IMR-90 (cell line): ENCODE measurements around the gene SLC9A9. TPM values are rescaled to one million over a fixed set of nuclear protein-coding genes. Genes with fewer than 3 reads are reported as not detected.

Experiments
- ATAC-seq: fragments of 200-7000 bp; cut with Tn5 transposase; 2 replicates; pipeline ENCODE4 v1.9.1; 2020; ENCODE audit warnings: low read depth, mild to moderate bottlenecking, moderate library complexity
- BruUV-seq: library from RNA; stranded (reverse); fragments of 400-500 nt; replicated peaks from 2 replicates; lab custom pipeline; 2021; lab: Mats Ljungman, UMichigan
- CTCF ChIA-PET: fragments of 300-600 bp; formaldehyde crosslinking; extraction: SDS; loops from one replicate; lab custom pipeline; 2021; ENCODE audit warnings: antibody characterized with exemption; lab: Yijun Ruan, JAX
- POLR2A ChIA-PET: fragments of 300-600 bp; sonication (Branson Sonifier 250); formaldehyde crosslinking; loops from one replicate; lab custom pipeline; 2022; ENCODE audit warnings: antibody characterized with exemption; ENCODE audit not compliant: unreplicated experiment; lab: Charles Lee
- DNase-seq: peaks from one replicate; pipeline ENCODE4 v3.0.0; 2013
- H2AFZ ChIP-seq: replicated peaks from 2 replicates; pipeline ENCODE3; 2013; ENCODE audit warnings: low read length, mild to moderate bottlenecking; ENCODE audit not compliant: poor library complexity
- H2AK5ac ChIP-seq: 2 replicates; pipeline ENCODE4 v1.6.1; 2013; ENCODE audit warnings: low read depth, low read length, inconsistent platforms
- H2AK9ac ChIP-seq: replicated peaks from 2 replicates; pipeline ENCODE3; 2013; ENCODE audit warnings: mild to moderate bottlenecking, low read depth, low read length, moderate library complexity; ENCODE audit not compliant: poor library complexity
- H2BK120ac ChIP-seq: 2 replicates; pipeline ENCODE4 v1.6.1; 2013; ENCODE audit warnings: low read depth, low read length, inconsistent platforms
- H2BK15ac ChIP-seq: 3 replicates; pipeline ENCODE4 v1.6.1; 2013; ENCODE audit warnings: low read depth, low read length, inconsistent platforms
- H2BK20ac ChIP-seq: 2 replicates; pipeline ENCODE4 v1.6.1; 2013; ENCODE audit warnings: low read depth, mild to moderate bottlenecking, inconsistent platforms, low read length, moderate library complexity
- H2BK5ac ChIP-seq: 2 replicates; pipeline ENCODE4 v1.6.1; 2013; ENCODE audit warnings: mild to moderate bottlenecking, low read depth, low read length, inconsistent platforms; ENCODE audit not compliant: poor library complexity, severe bottlenecking
- H3K14ac ChIP-seq: replicated peaks from 2 replicates; pipeline ENCODE4 v1.6.1; 2013; ENCODE audit warnings: low read depth, low read length, inconsistent platforms
- H3K18ac ChIP-seq: 2 replicates; pipeline ENCODE4 v1.6.1; 2013; ENCODE audit warnings: low read depth, low read length, control low read depth
- H3K23ac ChIP-seq: 2 replicates; pipeline ENCODE4 v1.6.1; 2013; ENCODE audit warnings: low read depth, low read length, inconsistent platforms
- H3K27ac ChIP-seq: 2 replicates; pipeline ENCODE4 v1.5.1; 2013; ENCODE audit warnings: mild to moderate bottlenecking, control low read depth, low read length; ENCODE audit not compliant: insufficient read depth
- H3K27me3 ChIP-seq: 2 replicates; pipeline ENCODE4 v1.6.1; 2013; ENCODE audit warnings: low read length; ENCODE audit not compliant: control insufficient read depth, insufficient read depth
- H3K36me3 ChIP-seq: 2 replicates; pipeline ENCODE4 v1.6.1; 2013; ENCODE audit warnings: low read length, mixed read lengths; ENCODE audit not compliant: control insufficient read depth, insufficient read depth
- H3K4ac ChIP-seq: 2 replicates; pipeline ENCODE4 v1.6.1; 2013; ENCODE audit warnings: low read depth, low read length, inconsistent platforms
- H3K4me1 ChIP-seq: 2 replicates; pipeline ENCODE4 v1.6.1; 2013; ENCODE audit warnings: low read length, mixed read lengths; ENCODE audit not compliant: control insufficient read depth, insufficient read depth
- H3K4me2 ChIP-seq: 2 replicates; pipeline ENCODE4 v1.6.1; 2013; ENCODE audit warnings: low read depth, mild to moderate bottlenecking, control low read depth, low read length, moderate library complexity
- H3K4me3 ChIP-seq: 2 replicates; pipeline ENCODE4 v1.5.1; 2013; ENCODE audit warnings: low read depth, mild to moderate bottlenecking, control low read depth, low read length, moderate library complexity; ENCODE audit not compliant: insufficient read depth
- H3K56ac ChIP-seq: 2 replicates; pipeline ENCODE4 v1.6.1; 2013; ENCODE audit warnings: low read length, inconsistent platforms; ENCODE audit not compliant: insufficient read depth; ENCODE audit errors: extremely low read depth
- H3K79me1 ChIP-seq, 2 experiments: 2 replicates each; pipeline ENCODE4 v1.6.1; 2013; ENCODE audit warnings: low read length in 2 of 2, inconsistent platforms in 1 of 2, low read depth in 1 of 2
- H3K9ac ChIP-seq: 2 replicates; pipeline ENCODE4 v1.6.1; 2013; ENCODE audit warnings: low read depth, low read length, control low read depth
- H3K9me1 ChIP-seq: 2 replicates; pipeline ENCODE4 v1.6.1; 2013; ENCODE audit warnings: low read length, inconsistent platforms; ENCODE audit not compliant: insufficient read depth
- H3K9me3 ChIP-seq: 2 replicates; pipeline ENCODE4 v1.6.1; 2013; ENCODE audit warnings: low read length; ENCODE audit not compliant: control insufficient read depth, insufficient read depth
- H4K20me1 ChIP-seq: 2 replicates; pipeline ENCODE4 v1.6.1; 2013; ENCODE audit warnings: low read length, inconsistent platforms; ENCODE audit not compliant: insufficient read depth
- H4K5ac ChIP-seq: 2 replicates; pipeline ENCODE4 v1.6.1; 2013; ENCODE audit warnings: mild to moderate bottlenecking, low read depth, low read length, control low read depth
- H4K8ac ChIP-seq, 2 experiments: 2 replicates each; pipeline ENCODE4 v1.6.1; 2013; ENCODE audit warnings: low read depth in 2 of 2, low read length in 2 of 2, control low read depth in 1 of 2, inconsistent platforms in 1 of 2
- H4K91ac ChIP-seq: 2 replicates; pipeline ENCODE4 v1.6.1; 2013; ENCODE audit warnings: low read depth, low read length, inconsistent platforms; ENCODE audit not compliant: insufficient read depth
- BHLHE40 ChIP-seq: fragments of 150-350 bp; IDR thresholded peaks from 2 replicates; pipeline ENCODE4 v1.6.1; 2016; ENCODE audit warnings: mild to moderate bottlenecking, low read depth, low read length
- CEBPB ChIP-seq: IDR thresholded peaks from 2 replicates; pipeline ENCODE4 v1.6.1; 2012; ENCODE audit warnings: low read depth, low read length, improper control_type of control experiment
- CHD1 ChIP-seq: IDR thresholded peaks from 2 replicates; pipeline ENCODE4 v1.6.1; 2012; ENCODE audit warnings: low read depth, low read length, improper control_type of control experiment
- CTCF ChIP-seq: conservative IDR thresholded peaks from 2 replicates; pipeline ENCODE4 v1.5.1; 2012; ENCODE audit warnings: mild to moderate bottlenecking, low read depth, low read length, improper control_type of control experiment
- ELK1 ChIP-seq: fragments of 150-350 bp; IDR thresholded peaks from 2 replicates; pipeline ENCODE4 v1.6.1; 2016; ENCODE audit warnings: low read depth, mild to moderate bottlenecking, low read length, moderate library complexity, borderline replicate concordance
- FOS ChIP-seq: fragments of 150-350 bp; IDR thresholded peaks from 2 replicates; pipeline ENCODE4 v1.6.1; 2016; ENCODE audit warnings: low read depth, low read length
- MAFK ChIP-seq: IDR thresholded peaks from 2 replicates; pipeline ENCODE4 v1.6.1; 2012; ENCODE audit warnings: low read depth, low read length, improper control_type of control experiment
- MAZ ChIP-seq: IDR thresholded peaks from 2 replicates; pipeline ENCODE4 v1.6.1; 2012; ENCODE audit warnings: low read depth, mild to moderate bottlenecking, low read length, improper control_type of control experiment, moderate library complexity, borderline replicate concordance
- MXI1 ChIP-seq: IDR thresholded peaks from 2 replicates; pipeline ENCODE4 v1.6.1; 2012; ENCODE audit warnings: low read depth, mild to moderate bottlenecking, low read length, moderate library complexity, borderline replicate concordance
- NFE2L2 ChIP-seq: fragments of 150-350 bp; IDR thresholded peaks from 2 replicates; pipeline ENCODE4 v1.6.1; 2016; ENCODE audit warnings: low read depth, mild to moderate bottlenecking, low read length
- POLR2A ChIP-seq: IDR thresholded peaks from 2 replicates; pipeline ENCODE4 v1.6.1; 2012; ENCODE audit warnings: mild to moderate bottlenecking, low read depth, low read length
- RAD21 ChIP-seq: IDR thresholded peaks from 2 replicates; pipeline ENCODE4 v1.6.1; 2012; ENCODE audit warnings: low read length, improper control_type of control experiment
- RCOR1 ChIP-seq: IDR thresholded peaks from 2 replicates; pipeline ENCODE4 v1.6.1; 2012; ENCODE audit warnings: mild to moderate bottlenecking, low read length, improper control_type of control experiment; ENCODE audit not compliant: insufficient replicate concordance
- RFX5 ChIP-seq: IDR thresholded peaks from 2 replicates; pipeline ENCODE4 v1.8.0; 2012; ENCODE audit warnings: low read depth, mild to moderate bottlenecking, low read length, moderate library complexity
- SMC3 ChIP-seq: fragments of 150-350 bp; IDR thresholded peaks from 2 replicates; pipeline ENCODE4 v1.6.1; 2016; ENCODE audit warnings: low read depth, mild to moderate bottlenecking, antibody characterized with exemption, low read length, moderate library complexity
- USF2 ChIP-seq: fragments of 150-350 bp; IDR thresholded peaks from 2 replicates; pipeline ENCODE4 v1.6.1; 2017; ENCODE audit warnings: mild to moderate bottlenecking, antibody characterized with exemption, low read length, low read depth
- WGBS, 2 experiments: methylation state at CpG; one replicate each; pipeline versions ENCODE4 v1.1.5 to v1.1.7; 2013; ENCODE audit warnings: missing lambda C conversion rate in 2 of 2; ENCODE audit not compliant: insufficient read length in 1 of 2; ENCODE audit errors: extremely low coverage in 2 of 2; 5-methylcytosine and 5-hydroxymethylcytosine counted together
- dilution Hi-C: fragments of 300-500 bp; cut with HindIII; formaldehyde crosslinking; loops from one replicate; pipeline ENCODE4 v1.14.3; 2018; ENCODE audit warnings: low sequenced_read_pairs; ENCODE audit not compliant: unreplicated experiment
- in situ Hi-C: fragments of 300-500 bp; cut with MboI; formaldehyde crosslinking; loops from 3 replicates; pipeline ENCODE4 v1.14.3; 2019; ENCODE audit warnings: low sequenced_read_pairs, inconsistent platforms, mixed read lengths
- intact Hi-C: fragments of 100-400 bp; cut with micrococcal nuclease; formaldehyde crosslinking; loops from 2 replicates; pipeline ENCODE4 v1.10.0; 2022
- polyA plus RNA-seq, 3 experiments: library from polyadenylated mRNA; depleted of rRNA; stranded (reverse); fragments of >200 nt; gene quantifications; 2 replicates each; pipeline ENCODE4 v1.2.3, GENCODE V29; 2012; ENCODE audit warnings: low replicate concordance in 1 of 3
- total RNA-seq: library from RNA; depleted of rRNA; stranded (reverse); fragments of >200 nt; gene quantifications from 2 replicates; pipeline ENCODE4 v1.2.3, GENCODE V29; 2012

Gene SLC9A9
- total and polyA plus RNA-seq, 2 of the 4 experiments (the other 2 are of a cell fraction): 1.4 to 2.3 TPM

GRCh38 chr3:143331350-143331749 is 516.9 kb downstream of the SLC9A9 start:
- no peaks in the 10 kb centered on the region for H3K79me1 ChIP-seq
- no peaks in the 10 kb centered on the region for H3K4me1 ChIP-seq
- H3K18ac ChIP-seq: no peak overlapping the region
- intact Hi-C loops: no loop called here
- TF ChIP-seq POLR2A (no peak), NFE2L2 (no peak), CHD1 (no peak), SMC3 (no peak), MAZ (no peak), USF2 (no peak), MXI1 (no peak), CTCF (no peak), RAD21 (no peak), RFX5 (no peak), ELK1 (no peak), RCOR1 (no peak), MAFK (no peak), CEBPB (no peak), FOS (no peak), BHLHE40 (no peak)
- H3K9ac ChIP-seq: no peak overlapping the region
- H3K36me3 ChIP-seq: no peaks in the 10 kb centered on the region
- in situ Hi-C loops: no loop called here
- H3K27ac ChIP-seq: no peak overlapping the region
- H3K4me3 ChIP-seq: no peak overlapping the region
- no peak overlapping the region for H2AFZ ChIP-seq
- ATAC-seq: no peak
- no peak overlapping the region for H2BK15ac ChIP-seq
- H2AK9ac ChIP-seq: no peak overlapping the region
- H2AK5ac ChIP-seq: no peak overlapping the region
- no peak overlapping the region for H2BK5ac ChIP-seq
- no peak overlapping the region for H3K4ac ChIP-seq
- H4K5ac ChIP-seq: no peak overlapping the region
- CTCF ChIA-PET: no interaction called here
- H2BK20ac ChIP-seq: no peak overlapping the region
- no peak overlapping the region for H3K23ac ChIP-seq
- no peaks in the 10 kb centered on the region for H3K9me1 ChIP-seq
- H3K14ac ChIP-seq: no peak overlapping the region
- POLR2A ChIA-PET: no interaction called here
- H3K9me3 ChIP-seq: no peaks in the 10 kb centered on the region
- H3K56ac ChIP-seq: no peak overlapping the region
- BruUV-seq: no TSS peak
- no peak overlapping the region for H4K91ac ChIP-seq
- WGBS, 2 experiments: no CpG with 5 or more reads among the region's 5 CpGs
- no peak overlapping the region for H2BK120ac ChIP-seq
- DNase-seq: no peak
- no peaks in the 10 kb centered on the region for H4K20me1 ChIP-seq
- no peak overlapping the region for H4K8ac ChIP-seq
- H3K4me2 ChIP-seq: no peak overlapping the region
- H3K27me3 ChIP-seq: peaks cover under 1% of the 10 kb centered on the region; the same call in 1 of the 2 replicates
- dilution Hi-C loops: no loop called here
